HG02973 (cell line): ENCODE data around the gene PODNL1.
A peak's percentile ranks its signal among the peaks of the same experiment; 100 is the strongest.

Experiments used
- ATAC-seq: cut with Tn5 transposase; IDR thresholded peaks from one replicate; pipeline ENCODE4 v1.9.1; 2021; ENCODE audit warnings: moderate library complexity; ENCODE audit not compliant: unreplicated experiment

Gene PODNL1, protein sequence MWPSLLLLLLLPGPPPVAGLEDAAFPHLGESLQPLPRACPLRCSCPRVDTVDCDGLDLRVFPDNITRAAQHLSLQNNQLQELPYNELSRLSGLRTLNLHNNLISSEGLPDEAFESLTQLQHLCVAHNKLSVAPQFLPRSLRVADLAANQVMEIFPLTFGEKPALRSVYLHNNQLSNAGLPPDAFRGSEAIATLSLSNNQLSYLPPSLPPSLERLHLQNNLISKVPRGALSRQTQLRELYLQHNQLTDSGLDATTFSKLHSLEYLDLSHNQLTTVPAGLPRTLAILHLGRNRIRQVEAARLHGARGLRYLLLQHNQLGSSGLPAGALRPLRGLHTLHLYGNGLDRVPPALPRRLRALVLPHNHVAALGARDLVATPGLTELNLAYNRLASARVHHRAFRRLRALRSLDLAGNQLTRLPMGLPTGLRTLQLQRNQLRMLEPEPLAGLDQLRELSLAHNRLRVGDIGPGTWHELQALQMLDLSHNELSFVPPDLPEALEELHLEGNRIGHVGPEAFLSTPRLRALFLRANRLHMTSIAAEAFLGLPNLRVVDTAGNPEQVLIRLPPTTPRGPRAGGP

DNA sequence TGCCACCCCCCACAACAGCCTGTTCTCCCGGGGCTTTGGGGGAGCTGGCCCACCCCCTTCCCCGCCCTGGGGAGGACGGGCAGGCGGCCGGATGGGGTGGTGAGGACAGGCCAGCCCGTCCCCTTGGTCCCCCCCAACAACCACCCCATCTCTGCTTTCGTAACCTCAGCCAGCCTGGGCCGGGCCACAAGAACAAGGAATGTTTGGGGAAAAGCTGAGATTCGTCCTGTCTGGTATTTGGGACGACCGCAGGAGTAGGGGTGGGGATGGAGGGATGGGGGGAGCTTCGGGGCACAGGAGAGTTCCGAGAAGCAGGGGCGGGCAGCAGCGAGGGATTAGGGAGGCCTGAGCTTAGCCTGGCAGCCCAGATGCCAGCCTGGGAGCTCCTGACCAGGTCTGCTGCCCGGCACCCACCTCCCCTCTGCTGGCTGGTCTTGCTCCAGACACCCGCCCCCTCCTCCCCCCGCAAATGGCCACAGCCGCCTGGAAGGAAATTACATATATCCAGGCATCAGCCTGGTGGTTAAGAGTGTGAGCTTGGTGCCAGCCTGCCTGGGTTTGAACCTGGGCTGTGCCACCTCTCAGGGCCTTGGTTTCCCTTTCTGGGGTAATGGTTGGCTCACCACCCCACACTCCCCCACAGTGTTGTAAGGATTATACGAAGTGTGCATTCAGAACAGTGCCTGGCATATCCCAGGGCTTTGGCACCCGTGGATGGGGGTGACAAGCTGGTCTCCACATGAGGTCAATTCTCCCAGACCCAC, at the start of gene PODNL1:
TSS of gene PODNL1 (minus strand) at position 117 of the 764 bp plus-strand sequence. CDS start 236 bp downstream, outside the sequence.
- no peak for ATAC-seq

- ATAC-seq = no peak
These were observed 49.1 kb upstream of the PODNL1 start for GRCh38 chr19:13987101-13987890.

- ATAC-seq = peak; percentile 67
These were observed 48.2 kb upstream of the PODNL1 start for GRCh38 chr19:13986348-13986904.

DNA sequence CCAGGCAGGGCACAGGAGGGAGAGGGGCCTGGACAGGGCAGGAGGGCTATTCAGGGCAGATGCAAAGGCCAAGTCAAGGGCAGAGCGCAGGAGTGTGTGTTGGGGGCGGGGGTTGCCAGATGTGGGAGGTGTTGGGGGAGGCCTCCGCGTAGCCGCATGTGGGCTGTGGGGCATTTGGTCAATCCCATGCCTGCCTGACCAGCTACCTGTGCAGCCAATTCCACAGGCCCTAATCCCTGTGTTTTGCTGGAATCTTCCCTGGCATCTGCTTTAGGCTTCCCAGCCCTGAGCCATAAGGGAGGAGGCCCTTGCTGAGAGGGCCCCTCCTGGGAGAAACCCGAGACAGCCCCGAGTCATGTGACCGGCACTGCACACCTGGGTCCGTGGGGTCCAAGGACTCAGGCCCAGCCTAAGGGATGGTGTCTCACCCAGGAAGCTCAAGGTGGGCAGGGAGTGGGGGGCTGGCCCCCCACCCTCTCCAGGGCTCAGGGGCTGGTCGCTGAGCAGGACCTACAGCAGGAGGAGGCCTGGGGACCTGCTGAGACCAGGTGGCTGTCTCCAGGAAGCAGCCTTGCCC, 47.6 kb upstream of the PODNL1 start:
- ATAC-seq = peak; percentile 10

DNA sequence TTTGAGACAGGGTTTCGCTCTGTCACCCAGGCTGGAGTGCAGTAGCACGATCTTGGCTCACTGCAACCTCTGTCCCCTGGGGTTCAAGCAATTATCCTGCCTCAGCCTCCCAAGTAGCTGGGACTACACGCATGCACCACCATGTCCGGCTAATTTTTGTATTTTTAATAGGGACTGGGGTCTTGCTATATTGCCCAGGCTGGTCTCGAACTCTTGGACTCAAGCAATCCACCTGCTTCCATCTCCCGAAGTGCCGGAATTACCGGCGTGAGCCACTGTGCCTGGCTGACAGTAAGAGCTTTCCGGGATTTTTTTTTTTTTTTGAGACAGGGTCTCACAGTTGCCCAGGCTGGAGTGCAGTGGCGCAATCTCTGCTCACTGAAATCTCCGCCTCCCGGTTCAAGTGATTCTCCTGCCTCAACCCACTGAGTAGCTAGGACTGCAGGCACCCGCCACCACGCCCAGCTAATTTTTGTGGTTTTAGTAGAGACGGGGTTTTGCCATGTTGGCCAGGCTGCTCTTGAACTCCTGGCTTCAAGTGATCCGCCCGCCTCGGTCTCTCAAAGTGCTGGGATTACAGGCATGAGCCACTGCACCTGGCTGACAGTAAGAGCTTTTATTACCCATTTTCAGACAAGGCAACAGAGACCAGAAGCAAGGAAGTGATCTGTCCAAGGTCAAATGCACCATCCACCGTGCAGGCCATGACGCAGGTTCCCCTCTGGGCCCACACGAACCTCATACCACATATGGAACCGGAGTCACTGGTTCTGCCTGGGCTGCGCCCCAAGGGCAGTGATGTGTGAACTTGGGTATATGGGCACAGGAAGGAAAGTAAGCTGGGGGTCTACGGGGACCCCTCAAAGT, 46.9 kb upstream of the PODNL1 start:
- no peak for ATAC-seq

DNA sequence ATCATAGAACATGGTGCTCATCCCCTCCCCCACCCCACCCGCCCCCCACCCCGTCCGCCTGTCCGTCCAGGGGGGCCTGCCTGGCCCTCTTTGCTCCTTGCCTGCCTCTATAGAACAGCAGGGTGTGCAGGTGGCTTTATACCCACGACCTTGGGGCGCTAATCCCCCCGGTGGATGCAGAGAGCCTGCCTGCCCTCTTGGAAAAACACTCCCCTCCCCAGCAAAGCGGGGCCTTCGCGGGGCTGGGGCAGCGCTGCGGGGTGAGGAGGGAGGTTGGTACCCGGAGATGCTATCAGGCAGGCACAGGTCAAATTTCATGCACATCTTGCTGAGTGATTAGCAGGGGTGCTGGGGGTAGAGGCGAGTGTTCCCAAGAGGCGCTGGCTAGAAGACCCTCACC, 46.0 kb upstream of the PODNL1 start:
- no peak for ATAC-seq

DNA sequence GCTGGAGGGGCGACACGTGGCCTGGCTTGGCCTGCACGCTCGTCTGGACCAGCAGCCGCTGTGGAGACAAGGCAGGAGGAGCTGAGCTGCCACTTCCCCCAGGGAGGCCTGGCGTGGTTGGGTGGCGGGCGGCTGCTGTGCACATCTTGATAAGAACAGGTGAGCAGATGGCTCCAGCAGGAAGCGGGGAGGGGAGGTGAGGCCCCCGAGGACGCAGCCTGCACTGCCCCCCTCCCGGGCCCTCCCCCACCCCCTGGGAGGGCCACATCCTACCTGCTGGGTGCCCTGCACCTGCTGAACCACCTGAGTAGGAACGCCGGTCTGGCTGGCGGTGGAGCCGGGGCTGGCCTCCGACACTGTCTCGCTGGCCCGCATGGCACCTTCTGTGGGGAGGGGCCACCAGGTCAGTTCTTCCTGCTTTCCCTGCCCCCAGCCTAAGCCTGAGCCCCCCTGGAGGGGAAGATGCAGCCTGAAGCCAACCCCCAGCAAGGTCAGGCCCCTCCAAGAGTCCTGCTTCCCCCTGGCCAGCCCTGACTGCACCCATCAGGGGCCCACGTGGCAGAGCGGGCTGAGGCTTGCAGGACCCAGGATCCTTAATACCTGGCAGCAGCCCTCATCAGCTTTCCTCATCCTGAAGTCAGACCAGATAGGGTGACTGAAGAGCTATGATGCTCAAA, 45.1 kb upstream of the PODNL1 start:
- ATAC-seq = no peak

DNA sequence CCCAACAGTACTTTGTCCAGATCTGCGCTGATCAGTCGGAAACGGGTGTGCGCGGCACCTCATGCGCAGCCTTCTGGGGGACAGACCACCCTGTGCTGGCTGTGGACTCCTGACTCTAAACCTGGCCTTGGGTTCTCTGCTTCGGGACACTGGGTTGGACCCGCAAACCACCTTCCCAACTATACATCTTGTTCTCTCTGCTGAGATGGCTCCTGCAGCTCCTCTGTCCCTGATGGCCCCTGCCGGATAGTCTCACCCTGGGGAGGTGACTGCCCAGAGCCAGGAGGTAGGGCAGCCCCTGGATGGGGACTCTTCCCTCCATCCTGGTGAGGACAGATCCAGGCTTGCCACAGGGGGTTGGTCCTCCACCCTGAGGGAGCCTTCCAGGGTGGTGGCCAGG, 44.6 kb upstream of the PODNL1 start:
- no peak for ATAC-seq

- ATAC-seq = no peak
These were observed 43.8 kb upstream of the PODNL1 start for GRCh38 chr19:13981988-13982501.

- ATAC-seq = no peak
These were observed 43.2 kb upstream of the PODNL1 start for GRCh38 chr19:13981467-13981866.

DNA sequence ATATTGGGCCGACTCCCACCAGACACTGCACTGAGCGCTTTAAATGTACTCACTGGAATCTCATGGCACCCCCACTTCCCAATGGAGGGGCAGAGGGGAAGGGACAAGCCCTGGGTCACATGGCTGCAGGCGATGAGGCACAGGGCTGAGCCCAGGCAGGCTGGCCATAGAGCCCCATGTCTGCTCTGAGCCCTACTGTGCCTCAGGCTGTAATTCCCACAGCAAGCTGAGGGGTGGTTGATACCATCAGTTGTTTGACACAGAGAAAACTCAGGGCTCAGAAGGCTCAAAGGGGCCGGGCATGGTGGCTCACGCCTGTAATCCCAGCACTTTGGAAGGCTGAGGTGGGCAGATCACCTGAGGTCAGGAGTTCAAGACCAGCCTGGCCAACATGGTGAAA, 42.8 kb upstream of the PODNL1 start:
- no peak for ATAC-seq

GRCh38 chr19:13980340-13980739, 42.1 kb upstream of the PODNL1 start:
- ATAC-seq = no peak

GRCh38 chr19:13979686-13980085, 41.5 kb upstream of the PODNL1 start:
- no peak for ATAC-seq

- ATAC-seq = no peak
These were observed 41.0 kb upstream of the PODNL1 start for GRCh38 chr19:13979244-13979615.

GRCh38 chr19:13978351-13979243, 40.4 kb upstream of the PODNL1 start:
- no peak for ATAC-seq

GRCh38 chr19:13977803-13978202, 39.6 kb upstream of the PODNL1 start:
- ATAC-seq = no peak

GRCh38 chr19:13976446-13976845, 38.2 kb upstream of the PODNL1 start:
- no peak for ATAC-seq

DNA sequence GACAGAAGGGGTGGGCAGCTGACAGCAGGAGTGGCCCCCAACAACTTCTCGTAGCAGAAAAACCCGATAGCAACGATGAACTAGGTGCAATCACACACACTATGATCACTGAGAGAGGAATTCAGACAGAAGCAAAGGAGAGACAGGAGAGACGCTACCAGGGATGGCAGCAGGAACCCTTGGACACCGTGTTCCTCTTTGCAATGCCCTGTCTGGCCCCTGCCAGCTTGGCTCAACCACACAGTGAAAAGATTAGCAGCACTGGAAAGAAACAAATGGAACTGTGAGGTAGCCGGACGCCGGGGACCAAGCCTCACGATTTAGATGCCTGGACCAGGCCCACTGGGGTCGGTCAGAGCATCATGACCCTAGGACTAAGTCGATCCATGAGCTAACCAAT, 37.7 kb upstream of the PODNL1 start:
- no peak for ATAC-seq
